ENCODE data around the gene ASCL2.

The ASCL2 gene

DNA sequence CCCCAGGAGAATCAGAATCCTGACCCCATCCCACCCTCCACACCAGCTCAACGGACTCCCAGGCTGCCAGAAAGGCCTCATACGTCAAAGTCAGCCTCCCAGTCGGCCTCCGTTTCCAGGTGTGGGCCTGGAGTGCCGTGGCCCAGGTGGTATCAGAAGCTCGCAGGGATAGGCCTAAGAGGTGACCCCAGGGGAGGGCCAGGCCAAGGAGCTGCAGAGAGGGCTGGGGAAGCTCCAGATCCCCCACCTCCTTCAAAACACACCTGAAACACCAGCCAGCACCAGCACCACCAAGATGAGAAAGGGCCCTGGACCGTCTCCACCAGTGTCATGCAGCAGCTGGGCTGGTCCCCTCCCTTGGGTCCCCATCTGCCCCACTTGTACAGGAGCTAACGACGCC is 20.3 kb downstream of the ASCL2 start:
- no peak for DNase-seq (ENCODE audit: low spot score)
- TF ChIP-seq, protein P1, sequence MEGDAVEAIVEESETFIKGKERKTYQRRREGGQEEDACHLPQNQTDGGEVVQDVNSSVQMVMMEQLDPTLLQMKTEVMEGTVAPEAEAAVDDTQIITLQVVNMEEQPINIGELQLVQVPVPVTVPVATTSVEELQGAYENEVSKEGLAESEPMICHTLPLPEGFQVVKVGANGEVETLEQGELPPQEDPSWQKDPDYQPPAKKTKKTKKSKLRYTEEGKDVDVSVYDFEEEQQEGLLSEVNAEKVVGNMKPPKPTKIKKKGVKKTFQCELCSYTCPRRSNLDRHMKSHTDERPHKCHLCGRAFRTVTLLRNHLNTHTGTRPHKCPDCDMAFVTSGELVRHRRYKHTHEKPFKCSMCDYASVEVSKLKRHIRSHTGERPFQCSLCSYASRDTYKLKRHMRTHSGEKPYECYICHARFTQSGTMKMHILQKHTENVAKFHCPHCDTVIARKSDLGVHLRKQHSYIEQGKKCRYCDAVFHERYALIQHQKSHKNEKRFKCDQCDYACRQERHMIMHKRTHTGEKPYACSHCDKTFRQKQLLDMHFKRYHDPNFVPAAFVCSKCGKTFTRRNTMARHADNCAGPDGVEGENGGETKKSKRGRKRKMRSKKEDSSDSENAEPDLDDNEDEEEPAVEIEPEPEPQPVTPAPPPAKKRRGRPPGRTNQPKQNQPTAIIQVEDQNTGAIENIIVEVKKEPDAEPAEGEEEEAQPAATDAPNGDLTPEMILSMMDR (IDR thresholded peaks at IDR 0.05; ENCODE audit: extremely low read depth, insufficient read depth, missing control alignments) = no peak
- in situ Hi-C loops (cut with MboI; ENCODE audit: low pct_unique_long_range_greater_than_20kb, low sequenced_read_pairs, unreplicated experiment) = no loop called here

DNA sequence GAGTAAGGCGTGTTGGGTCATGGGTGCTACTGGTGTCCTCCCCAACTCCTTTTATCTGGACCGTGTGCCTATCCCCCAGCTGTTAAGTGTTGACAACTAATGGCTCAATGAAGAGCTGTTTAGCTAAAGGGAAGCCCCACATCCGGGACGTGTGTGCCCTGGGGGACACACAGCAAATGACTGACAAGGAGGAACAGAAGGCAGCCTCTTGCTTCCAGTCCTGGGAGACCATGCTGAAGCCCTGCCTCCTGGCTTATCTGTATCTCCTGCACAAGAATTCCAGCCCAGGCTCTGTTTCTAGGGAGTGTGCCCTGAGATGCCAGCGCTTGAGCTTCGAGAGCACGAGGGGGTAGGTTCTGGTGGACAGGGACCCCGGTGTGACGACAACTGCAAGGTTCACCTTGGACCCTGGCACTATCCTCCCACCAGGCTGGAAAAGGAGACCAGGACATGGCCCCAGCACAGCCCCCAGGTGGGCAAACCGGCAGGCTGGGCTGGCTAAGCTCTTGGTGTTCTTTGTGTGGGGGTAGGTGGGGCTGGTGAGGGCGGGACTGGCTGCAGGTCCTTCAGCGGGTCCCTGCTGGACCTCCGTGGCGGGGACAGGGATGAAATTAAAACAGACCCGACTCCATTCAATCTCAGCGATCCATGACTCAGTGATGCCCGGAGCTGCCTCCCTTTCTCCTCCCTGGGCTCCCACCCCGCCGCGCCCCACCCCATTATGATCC is 21.0 kb downstream of the ASCL2 start:
- TF ChIP-seq, protein P1 (IDR thresholded peaks at IDR 0.05; ENCODE audit: extremely low read depth, insufficient read depth, missing control alignments) = no peak
- in situ Hi-C loops (cut with MboI; ENCODE audit: low pct_unique_long_range_greater_than_20kb, low sequenced_read_pairs, unreplicated experiment) = no loop called here
- DNase-seq (ENCODE audit: low spot score) = no peak

DNA sequence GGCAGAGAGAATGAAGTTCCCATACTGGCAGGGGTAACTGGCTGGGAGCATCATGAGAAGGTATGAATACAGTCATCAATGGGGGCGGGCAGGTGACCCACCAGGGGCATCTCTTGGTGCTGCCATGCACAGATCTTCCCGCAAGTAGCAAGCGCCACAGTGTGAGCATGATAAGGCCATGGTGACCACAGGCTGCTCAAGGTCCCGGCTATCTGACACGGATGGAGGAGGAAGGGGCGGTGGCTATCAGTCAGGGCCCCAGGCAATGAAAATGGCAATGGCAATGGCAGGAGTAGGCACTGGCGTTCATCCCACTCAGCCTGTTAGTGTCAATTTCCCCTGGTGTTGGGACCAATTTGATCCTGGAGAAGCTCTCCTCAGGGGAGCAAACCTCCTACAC is 21.6 kb downstream of the ASCL2 start:
- TF ChIP-seq, protein P1 (IDR thresholded peaks at IDR 0.05; ENCODE audit: extremely low read depth, insufficient read depth, missing control alignments) = no peak
- no peak for DNase-seq (ENCODE audit: low spot score)
- in situ Hi-C loops (cut with MboI; ENCODE audit: low pct_unique_long_range_greater_than_20kb, low sequenced_read_pairs, unreplicated experiment) = no loop called here

DNA sequence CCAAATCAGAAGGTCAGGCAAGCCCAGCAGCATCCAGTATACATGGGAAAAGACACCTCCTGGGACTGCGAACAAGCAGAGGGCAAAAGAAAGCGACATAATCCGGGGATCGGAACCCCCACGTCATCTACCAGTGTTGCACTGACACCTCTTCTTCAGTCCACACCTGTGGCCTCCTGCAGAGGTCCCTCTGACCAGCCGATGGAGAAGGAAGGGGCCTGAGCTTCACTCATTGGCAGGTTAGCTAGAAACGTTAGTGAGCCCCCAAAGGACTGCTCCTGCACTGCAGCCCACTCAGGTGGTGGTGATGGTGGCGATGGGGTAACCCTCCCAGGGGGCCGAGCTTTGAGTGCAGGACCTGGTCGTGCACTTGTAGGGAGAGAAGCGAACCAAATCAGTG is 22.1 kb downstream of the ASCL2 start:
- DNase-seq (ENCODE audit: low spot score) = no peak
- TF ChIP-seq, protein P1 (IDR thresholded peaks at IDR 0.05; ENCODE audit: extremely low read depth, insufficient read depth, missing control alignments) = no peak
- in situ Hi-C loops (cut with MboI; ENCODE audit: low pct_unique_long_range_greater_than_20kb, low sequenced_read_pairs, unreplicated experiment) = no loop called here

DNA sequence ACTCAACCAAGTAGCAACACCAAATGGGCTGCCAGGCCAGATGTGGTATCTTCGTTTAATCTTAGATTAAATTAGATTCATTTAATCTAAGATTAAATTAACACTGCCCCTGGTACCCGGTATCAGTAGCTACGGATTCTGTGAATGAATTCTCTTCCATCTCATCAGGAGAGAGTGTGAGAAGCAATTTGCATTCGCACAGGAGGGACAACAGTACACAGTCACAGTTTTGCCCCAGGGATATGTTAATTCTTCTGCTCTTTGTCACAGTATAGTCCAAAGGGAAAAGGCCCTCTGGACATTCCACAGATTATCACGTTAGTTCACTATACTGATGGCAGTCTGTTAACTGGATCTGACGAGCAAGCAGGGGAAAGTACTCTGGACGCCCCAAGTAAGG is 22.9 kb downstream of the ASCL2 start:
- in situ Hi-C loops (cut with MboI; ENCODE audit: low pct_unique_long_range_greater_than_20kb, low sequenced_read_pairs, unreplicated experiment) = no loop called here
- TF ChIP-seq, protein P1 (IDR thresholded peaks at IDR 0.05; ENCODE audit: extremely low read depth, insufficient read depth, missing control alignments) = no peak
- DNase-seq (ENCODE audit: low spot score) = no peak

DNA sequence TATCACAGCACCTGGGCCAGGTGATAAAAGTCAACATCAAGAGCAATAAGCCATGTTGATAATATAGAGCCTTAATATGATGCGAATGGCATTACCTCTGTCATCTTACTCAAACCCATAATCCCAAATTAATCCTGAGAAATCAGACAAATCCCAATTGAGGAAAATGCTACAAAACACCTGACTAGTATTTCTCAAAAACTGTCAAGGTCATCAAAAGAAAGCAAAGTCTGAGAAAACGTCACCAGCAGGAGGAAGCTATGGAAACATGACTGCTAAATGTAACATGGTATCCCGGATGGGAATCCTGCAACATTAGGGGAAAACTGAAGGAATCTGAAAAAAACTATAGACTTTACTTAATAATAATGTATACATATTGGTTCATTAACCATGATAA is 29.6 kb downstream of the ASCL2 start:
- DNase-seq (ENCODE audit: low spot score) = no peak
- in situ Hi-C loops (cut with MboI; ENCODE audit: low pct_unique_long_range_greater_than_20kb, low sequenced_read_pairs, unreplicated experiment) = no loop called here
- TF ChIP-seq, protein P1 (IDR thresholded peaks at IDR 0.05; ENCODE audit: extremely low read depth, insufficient read depth, missing control alignments) = no peak
